ENCODE results near the gene CAPRIN2. TPM values are rescaled to one million over a fixed set of nuclear protein-coding genes. Genes with fewer than 3 reads are reported as not detected.

The CAPRIN2 gene
- total and polyA plus RNA-seq, 2 experiments from 2014 or later, result 26.0 to 38.4 TPM

DNA sequence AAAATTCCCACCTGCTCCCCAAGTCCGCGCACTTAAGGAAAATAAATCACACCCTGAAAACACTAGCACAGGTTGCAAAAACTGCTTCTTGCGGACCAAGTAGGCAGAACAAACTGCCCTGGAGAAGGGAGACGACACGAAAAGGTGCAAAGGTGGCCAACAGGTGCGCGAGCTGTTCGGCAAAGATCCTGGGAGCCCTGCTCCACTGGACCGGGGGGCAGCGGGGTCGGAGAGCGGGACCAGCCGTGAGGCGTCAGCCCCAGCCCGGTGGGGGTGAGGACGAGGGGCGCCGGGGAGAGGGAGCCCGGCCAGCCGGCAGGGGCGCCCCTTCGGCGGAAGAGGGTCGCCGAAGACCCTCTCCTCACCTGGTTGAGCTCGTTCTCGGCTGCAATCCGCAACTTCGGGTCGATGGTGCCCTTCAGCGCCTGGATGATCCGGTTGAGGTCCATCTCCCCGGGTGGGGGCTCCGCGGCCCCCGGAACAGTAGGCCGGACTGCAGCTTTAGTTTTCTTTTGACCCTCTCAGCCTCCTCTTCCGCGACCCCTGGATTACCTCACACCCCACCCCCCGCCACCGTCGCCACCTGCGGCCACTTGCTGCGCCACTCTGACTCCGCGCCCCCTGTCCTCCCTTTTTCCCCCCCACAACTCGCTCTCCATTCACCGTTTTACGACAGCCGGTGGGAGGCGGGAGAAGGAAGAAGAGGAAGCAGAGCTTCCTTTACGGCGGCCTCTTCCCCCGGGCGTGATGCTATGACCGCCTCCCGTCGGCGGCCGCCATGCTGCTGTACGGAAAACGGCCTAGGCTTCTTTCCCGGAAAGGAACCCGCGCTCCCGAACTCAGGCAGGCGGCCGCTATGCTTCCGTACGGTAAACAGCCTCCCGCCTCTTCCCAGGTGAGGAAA, 59.3 kb downstream of the CAPRIN2 start, which contains the start of gene IPO8:
Gene IPO8 (minus strand): TSS at position 671 of the 904 bp plus-strand sequence. CDS start 222 bp downstream, at position 449.
- Histone ChIP-seq H3K36me3 (no peaks in the 10 kb centered on the region), H3K4me3 (peak within 1 kb of the TSS; percentile 83), H3K27me3 (no peaks in the 10 kb centered on the region), H3K27ac (peak within 1 kb of the TSS; percentile 47), H3K4me1 (ENCODE audit: low read depth) (peaks cover 17% of the 10 kb centered on the region), H3K9me3 (ENCODE audit: low read depth) (no peaks in the 10 kb centered on the region)
- TF ChIP-seq, protein P1, sequence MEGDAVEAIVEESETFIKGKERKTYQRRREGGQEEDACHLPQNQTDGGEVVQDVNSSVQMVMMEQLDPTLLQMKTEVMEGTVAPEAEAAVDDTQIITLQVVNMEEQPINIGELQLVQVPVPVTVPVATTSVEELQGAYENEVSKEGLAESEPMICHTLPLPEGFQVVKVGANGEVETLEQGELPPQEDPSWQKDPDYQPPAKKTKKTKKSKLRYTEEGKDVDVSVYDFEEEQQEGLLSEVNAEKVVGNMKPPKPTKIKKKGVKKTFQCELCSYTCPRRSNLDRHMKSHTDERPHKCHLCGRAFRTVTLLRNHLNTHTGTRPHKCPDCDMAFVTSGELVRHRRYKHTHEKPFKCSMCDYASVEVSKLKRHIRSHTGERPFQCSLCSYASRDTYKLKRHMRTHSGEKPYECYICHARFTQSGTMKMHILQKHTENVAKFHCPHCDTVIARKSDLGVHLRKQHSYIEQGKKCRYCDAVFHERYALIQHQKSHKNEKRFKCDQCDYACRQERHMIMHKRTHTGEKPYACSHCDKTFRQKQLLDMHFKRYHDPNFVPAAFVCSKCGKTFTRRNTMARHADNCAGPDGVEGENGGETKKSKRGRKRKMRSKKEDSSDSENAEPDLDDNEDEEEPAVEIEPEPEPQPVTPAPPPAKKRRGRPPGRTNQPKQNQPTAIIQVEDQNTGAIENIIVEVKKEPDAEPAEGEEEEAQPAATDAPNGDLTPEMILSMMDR (IDR thresholded peaks at IDR 0.05; ENCODE audit: low read depth, low read length), result peak; percentile 36
- DNase-seq (ENCODE audit: low read depth in 1 of 2, low spot score in 1 of 2), result peak; percentile 94 to 96

DNA sequence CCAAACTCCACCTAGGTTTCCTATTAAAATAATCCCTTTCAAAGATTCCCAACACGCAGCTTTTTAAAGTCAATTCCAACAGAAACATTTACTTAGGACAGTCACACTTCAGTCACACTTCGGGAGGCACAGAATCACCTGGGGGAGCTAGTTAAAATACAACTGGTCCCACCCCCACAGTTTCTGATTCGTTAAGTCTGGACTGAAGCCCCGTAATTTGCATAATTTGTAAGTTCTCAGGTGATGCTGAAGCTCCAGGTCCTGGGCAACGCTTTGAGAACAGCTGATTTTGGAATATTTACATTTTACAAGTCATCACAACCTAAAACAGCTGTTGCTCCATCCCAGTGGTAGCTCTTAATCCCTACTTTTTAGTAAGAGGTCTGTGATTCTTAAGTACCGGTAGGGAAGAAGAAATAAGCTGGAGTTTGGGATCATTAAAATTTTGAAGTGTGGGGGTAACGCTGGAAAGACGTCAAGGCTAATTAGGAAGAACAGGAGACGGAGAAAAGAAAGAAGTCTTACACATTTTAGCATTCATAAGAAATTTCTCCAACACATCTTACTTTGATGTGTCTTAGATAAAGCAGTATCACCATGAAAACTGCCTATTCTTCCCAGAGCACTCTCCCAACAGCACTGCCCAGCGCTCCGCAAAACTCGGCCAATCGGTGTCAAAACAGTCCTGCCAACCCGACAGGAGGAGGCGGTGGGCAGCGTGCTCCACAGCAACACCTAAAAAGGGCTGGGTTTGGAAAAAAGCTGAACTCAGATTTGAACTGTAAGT, 60.1 kb downstream of the CAPRIN2 start:
- peak; percentile 42 to 67 for DNase-seq (ENCODE audit: low read depth in 1 of 2, low spot score in 1 of 2)
- H3K36me3 ChIP-seq, result no peaks in the 10 kb centered on the region
- H3K27me3 ChIP-seq, result no peaks in the 10 kb centered on the region
- H3K4me1 ChIP-seq (ENCODE audit: low read depth), result peaks cover 17% of the 10 kb centered on the region
- no peaks in the 10 kb centered on the region for H3K9me3 ChIP-seq (ENCODE audit: low read depth)
- H3K27ac ChIP-seq, result no peak overlapping the region
- TF ChIP-seq, protein P1 (IDR thresholded peaks at IDR 0.05; ENCODE audit: low read depth, low read length), result no peak
- H3K4me3 ChIP-seq, result peak overlapping the region; percentile 83

DNA sequence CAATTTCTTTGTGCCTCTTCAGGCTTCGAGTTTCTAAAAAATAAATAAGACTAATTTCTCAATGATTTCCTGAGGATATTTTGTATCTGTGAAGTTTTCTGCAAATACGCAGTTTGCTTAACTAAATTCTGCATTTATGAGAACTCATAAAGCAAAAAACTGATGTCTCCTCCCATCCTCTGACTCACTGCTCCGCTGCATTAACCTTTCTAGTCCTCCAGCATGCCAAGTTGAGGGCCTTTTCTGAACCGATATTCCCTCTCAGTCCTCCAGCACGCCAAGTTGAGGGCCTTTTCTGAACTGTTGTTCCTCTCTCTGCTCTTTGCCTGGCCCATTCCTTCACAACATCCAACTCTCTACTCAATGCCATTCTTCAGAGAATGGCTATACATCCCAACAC, 62.3 kb downstream of the CAPRIN2 start:
- no peaks in the 10 kb centered on the region for H3K9me3 ChIP-seq (ENCODE audit: low read depth)
- H3K27me3 ChIP-seq, result no peaks in the 10 kb centered on the region
- H3K36me3 ChIP-seq, result no peaks in the 10 kb centered on the region
- DNase-seq (ENCODE audit: low read depth in 1 of 2, low spot score in 1 of 2), result peak in 1 of 2 donors; percentile 14
- no peak overlapping the region for H3K4me3 ChIP-seq
- peaks cover 17% of the 10 kb centered on the region for H3K4me1 ChIP-seq (ENCODE audit: low read depth)
- TF ChIP-seq, protein P1 (IDR thresholded peaks at IDR 0.05; ENCODE audit: low read depth, low read length), result no peak
- H3K27ac ChIP-seq, result no peak overlapping the region

DNA sequence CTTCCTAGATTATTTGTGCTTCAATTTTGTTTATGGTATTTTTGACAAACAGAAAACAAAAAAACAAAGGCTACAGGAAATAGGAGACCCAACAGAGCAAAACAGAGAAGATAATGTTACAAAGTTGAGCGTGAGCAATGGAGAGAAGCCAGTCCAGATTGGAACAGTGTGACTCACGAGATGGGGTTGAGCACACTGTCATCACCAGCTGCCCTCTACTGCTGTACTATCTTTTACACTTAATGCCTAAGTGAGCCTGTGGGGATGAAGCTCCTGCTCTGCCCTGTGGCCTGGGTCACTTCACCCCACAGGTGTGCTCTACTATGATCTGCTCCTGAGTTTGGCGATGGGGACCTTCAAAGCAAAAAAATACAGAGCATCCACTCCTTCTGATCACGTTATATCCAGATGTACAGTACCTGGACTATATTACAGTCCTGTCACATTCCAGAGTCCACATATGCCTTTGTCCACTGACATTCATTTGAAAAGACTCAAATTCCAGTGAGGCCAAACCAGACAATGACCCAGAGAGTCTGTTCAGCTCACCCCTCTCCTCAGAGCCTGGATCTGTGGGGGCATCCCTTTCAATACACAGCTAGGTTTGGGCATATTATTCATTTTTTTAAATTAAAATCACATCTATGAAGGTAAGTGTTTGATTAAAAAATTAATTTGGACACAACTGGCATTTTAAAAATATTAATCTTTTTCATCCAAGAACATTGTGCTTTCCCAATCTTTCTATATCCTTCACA, 63.5 kb downstream of the CAPRIN2 start:
- H3K9me3 ChIP-seq (ENCODE audit: low read depth), result no peaks in the 10 kb centered on the region
- no peak overlapping the region for H3K4me3 ChIP-seq
- H3K4me1 ChIP-seq (ENCODE audit: low read depth), result peaks cover 17% of the 10 kb centered on the region
- H3K36me3 ChIP-seq, result no peaks in the 10 kb centered on the region
- H3K27ac ChIP-seq, result no peak overlapping the region
- DNase-seq (ENCODE audit: low read depth in 1 of 2, low spot score in 1 of 2), result peak; percentile 32 to 77
- no peaks in the 10 kb centered on the region for H3K27me3 ChIP-seq
- TF ChIP-seq, protein P1 (IDR thresholded peaks at IDR 0.05; ENCODE audit: low read depth, low read length), result no peak

All from cardiac muscle cell (in vitro differentiated cells and primary cell).